Measurements from ENCODE around the gene LCT.
"Not testable (repeated sequence)": the region's sequence is repeated elsewhere in the genome, so short reads cannot be mapped to it uniquely, and the experiment has no call there.

Gene LCT

DNA sequence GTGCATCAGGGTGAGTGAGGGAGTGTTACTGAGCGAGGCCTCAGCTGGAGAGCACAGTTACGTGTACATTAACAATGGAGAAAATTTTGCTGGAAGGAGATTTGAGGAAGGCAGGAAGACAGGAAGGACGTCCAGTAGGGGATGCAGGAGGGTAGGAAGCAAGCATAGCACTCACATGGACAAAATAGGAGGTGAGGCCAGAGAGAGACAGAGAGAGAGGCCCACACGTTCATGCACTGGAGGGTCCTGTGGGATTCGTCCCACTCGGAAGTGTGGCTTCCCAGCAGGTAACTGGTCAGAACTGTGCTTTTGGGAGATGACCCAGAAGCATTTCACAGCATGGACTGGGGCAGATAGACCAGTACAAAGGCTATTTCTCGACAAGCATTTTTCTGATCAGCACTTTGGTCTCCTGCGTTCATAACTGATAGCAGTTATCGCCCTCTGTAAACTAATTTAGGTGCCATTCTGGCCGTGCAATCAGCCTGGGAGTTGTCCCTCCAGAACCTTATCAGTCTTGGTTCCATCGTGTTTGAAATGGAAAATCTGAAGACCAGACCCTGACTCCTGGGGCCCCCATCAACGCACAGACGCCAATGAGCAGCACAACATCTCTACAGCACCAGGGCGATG lies 5.7 kb downstream of the LCT start:
- DNase-seq, result no peak

DNA sequence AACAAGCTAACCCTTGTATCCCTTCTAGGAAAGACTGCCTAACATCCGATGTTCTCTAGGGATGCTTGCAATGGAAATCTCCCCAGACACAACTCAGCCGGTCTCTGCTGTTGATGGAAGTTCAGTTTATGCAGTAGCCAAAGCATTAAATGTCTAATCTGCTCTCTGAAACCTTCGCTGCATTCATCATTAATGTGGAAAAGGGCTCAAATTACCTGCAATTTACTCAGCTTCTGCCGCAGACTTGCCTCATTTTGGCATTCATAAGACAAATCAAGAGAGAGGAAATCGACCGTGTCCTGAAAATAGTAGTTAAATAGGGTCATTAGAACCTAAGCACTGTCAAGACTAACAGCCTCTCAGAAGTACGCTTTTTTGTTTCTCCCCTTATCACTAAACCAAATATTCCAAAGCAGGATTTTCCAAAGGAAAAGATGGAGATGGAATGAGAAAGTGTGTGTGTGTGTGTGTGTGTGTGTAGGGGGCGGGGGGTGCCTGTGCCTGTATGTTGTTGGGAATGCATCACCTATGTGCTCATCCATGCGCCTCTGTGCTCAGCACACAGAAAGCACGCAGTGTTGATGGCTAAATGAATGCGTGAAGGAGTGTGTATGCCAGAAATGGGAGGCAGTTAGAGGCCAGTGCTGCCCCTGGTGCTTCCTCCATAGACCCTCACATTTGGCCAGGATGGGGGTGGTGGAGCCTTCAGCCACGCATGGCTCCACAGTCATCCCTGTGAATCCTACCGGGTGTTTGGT lies 7.4 kb downstream of the LCT start:
- DNase-seq, result peak; percentile 93

DNA sequence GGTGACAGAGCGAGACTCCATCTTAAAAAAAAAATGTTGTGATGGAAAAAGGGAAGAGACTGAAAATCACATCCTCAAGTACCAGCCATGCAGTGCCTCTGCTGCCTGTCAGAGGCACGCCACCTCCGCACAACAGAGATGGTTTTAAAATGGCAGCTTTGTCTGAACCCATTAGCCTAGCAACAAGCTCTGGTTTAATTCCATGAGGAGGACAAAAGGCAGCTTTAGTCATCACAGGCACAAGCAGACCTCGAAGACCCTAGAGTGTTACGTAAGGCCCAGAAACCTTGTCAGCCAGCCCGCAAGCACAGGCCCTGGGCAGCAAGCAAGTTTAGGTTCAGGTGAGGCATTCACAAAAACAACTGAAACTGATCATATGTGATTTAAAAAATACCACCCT lies 10.4 kb downstream of the LCT start:
- no peak for DNase-seq

DNA sequence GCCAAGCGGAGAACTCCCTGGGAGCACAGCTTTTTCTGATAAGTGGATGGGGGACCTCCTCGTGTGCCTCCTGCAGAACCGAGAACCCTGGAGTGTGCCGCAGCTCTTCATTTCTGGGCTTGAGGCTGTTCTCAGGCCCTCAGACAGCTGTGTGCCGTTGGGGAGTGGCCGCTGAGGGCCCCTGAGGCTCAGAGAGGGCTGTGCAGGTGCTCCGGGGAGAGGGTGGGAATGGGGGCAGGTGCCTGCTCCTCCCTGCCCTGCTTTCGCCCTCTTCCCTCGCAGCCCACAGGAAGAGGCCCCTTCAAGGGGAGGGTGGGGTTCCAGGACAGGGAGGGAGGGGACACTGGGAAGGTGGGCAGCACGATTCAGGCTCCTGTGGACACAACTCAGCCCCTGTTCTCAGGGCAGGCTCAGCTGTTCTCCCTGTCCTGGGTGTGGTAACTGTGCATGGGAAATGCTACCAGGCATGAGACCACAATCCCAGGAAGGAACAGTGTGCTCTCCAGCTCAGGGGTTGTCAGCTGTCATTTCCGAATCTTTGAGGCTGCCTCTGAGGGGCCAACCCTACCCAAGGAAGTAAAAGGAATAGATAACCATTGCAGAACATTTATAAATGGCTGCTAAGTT lies 11.3 kb downstream of the LCT start:
- DNase-seq, result no peak

DNA sequence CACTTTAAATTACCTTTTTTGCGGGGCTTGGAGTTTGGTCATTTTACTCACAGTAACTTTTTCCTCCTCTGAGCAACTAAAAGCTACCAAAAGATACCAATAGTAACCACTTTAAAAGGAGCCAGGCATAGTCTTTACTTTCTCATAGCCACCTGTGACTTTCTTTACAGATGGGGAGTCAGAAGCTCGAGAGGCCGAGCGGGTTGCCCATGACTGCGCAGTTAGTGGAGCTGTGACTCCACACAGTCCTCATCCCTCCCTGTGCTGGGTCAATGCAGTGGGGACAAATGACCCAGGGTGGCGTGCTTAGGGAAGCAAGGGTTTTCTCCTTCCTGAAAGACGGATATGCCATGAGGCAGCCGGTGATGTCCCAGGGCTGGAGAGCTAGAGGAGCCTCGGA lies 11.9 kb downstream of the LCT start:
- DNase-seq, result no peak

DNA sequence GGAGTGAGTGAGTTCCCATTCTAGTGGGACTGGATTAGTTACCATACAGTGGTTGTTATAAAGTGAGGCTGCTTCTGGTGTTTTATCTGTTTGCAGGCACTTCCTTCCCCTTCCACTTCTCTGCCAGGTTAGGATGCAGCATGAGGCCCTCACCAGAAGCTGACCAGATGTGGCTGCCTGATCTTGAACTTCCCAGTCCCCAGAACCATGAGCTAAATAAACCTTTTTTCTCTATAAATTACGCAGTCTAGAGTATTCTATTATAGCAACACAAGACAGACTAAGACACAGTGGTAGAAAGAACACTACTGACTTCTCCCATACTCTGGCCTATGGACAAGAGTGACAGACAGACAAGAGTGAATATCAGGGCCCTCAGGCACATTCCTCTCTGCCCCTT lies 14.1 kb downstream of the LCT start:
- DNase-seq, result no peak

DNA sequence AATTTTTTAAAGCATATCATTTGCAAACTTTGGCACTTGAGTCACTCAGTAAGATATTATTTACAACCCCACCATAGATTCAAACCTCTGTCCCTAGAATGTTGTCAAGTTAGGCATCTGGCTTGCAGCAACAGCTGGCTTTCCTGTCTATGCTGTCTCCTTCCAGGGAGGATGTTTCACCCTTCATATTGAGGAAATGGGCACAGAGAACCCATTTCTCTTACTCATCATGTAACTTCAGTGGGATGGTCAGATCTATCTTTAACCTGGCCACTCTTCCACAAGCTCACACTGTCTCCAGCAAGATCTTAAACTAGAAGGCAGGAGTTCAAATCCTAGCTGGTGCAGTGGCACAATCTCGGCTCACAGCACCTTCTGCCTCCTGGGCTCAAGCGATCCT lies 15.8 kb downstream of the LCT start:
- DNase-seq, result no peak

DNA sequence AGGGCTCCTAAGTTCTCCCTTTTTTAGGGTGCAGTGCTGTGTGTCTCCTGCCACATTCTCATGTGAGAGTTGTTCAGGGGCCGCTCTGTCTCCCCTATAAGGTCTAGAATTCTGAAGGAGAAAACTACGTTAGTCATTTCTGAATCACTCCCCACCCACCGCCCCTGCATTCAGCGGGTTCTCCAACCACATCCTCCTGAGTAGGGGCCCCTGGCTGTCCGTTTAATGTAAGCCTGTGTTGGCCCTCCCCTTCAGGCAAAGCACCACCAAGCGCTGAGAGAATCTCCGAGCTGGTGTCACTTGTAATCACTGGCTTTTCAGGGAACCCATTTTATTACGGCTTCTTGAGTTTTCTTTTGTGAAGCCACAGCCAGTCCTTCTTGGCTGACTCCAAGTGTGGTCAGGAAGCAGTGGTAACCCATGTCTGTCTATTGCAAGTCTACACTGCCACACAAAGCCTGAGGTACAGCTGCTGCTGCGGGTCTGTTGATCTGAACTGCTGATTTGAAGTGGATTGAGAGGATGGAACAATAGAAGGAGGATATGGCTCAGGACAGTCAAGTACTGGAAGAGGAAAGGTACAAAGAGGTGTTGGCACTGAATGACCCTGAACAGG lies 16.9 kb downstream of the LCT start:
- no peak for DNase-seq

DNA sequence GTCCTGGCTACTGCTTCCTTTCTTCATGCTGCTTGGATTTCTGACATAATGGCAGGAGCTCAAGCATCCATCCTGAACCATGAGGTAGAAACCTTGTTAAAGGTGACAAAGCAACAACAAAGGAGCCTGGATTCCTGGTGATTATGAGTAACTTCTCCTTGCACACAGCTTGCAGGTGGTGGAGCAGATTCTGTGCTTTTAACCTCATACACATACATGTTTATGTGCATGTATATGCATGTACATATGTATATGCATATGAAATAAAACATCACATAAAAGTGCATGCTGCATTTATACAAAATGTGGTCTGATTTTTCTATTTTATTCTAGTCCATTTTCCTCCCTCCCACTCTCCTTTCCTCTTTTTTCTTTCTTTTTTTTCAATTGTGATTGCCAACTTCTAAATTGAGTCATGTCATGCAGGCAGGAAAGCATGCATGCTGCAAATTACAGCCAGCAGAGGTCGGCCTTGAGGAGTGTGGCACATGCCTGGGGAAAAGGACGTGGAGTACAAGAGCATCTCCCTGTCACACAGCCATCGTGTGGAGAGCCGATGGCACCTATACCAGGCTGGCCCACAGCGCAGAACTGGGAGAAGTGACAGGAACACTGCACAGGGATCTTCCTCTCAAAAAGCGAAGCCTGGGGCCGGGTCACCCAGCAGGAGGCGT lies 17.9 kb downstream of the LCT start:
- DNase-seq, result peak; percentile 14

DNA sequence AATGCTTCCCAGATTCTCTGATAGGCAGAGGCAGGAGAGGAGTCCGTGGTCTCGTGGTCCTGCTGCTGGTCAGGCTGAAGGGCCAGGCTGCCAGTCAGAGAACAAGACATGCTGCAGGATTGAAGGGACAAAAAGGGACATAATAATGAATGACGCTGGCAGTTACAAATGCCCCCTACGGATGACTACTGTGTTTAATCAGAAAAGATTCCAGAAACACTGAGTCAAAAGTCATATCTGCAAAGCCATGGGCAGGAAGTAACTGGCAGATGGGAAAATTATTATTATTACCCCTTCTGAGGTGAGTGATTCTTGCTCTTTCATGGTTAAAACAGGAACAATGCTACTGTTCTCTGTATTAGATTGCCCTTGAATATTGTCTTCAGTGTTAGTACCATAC lies 19.0 kb downstream of the LCT start:
- no peak for DNase-seq

DNA sequence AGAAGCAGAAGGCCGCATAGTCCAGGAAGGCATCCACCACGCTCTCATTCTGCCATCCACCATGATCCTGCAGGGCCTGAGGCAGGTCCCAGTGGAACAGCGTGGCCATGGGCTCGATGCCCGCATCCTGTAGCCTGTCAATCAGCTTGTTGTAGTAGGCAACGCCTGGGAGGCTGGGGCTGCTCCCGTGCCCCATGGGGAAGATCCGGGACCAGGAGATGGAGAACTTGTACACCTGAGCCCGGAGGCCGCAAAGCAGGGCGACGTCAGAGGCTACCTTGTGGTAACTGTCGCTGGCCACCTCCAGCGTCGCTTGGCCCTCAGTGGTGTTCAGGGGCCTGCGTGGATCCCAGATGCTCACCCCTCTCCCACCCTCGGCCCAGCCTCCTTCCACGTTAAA lies 19.5 kb downstream of the LCT start:
- DNase-seq, result no peak

DNA sequence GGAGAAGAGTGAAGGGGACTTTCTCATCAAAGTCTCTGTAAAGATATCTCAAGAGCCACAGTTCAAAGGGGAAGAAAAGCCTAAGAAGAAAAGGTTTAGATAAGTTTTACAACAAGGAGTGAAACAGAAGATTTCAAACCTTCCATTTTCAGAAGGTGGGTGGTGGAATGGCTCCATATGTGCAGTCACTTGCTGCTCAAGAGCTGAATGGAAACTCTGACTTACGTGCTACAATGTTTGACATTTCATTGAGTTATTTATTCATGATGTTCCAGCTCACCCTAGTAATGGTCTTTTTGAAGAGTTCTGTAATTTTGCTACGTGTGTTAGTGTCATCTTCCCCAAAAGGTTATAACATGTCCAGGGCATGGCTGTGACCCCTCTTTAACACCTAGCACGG lies 21.7 kb downstream of the LCT start:
- no peak for DNase-seq

DNA sequence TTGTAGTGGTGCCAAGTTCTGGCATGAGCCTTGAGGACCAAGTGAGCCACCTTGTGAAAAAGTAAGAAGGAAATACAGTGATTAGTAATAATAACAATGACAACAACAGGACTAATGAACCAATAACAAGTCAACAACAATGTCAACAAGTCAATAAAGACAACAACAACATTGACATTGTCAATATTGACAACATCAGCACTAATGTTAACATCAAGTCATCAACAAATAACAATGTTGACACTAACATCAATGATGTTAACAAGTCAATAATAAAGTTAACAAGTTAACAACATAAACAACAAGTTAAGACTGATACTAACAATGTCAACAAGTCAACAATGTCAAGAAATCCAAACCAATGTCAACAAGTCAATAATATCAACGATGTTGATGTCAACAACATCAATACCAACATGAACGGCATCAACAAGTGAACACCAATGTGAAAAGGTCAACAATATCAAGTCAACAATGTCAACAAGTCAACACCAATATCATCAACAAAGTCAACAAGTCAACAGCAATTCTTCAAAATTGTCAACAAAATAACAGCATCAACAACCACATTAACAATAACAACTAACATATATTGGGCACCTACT lies 24.0 kb downstream of the LCT start:
- DNase-seq, result no peak

DNA sequence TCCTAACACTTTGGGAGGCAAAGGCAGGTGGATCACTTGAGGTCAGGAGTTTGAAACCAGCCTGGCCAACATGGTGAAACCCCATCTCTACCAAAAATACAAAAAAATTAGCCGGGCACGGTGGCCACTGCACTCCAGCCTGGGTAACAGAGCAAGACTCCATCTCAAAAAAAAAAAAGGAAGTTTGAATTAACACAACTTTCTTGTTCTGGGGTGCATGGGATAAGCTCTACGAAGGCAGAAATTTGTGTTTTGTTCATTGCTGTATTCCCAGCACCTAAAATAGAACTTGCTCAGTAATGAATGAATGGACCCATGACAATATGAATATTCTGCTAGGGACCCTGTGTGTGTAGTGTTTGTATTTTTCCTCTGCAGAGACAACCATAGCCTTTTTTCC lies 29.1 kb downstream of the LCT start:
- DNase-seq, result not testable (repeated sequence)

DNA sequence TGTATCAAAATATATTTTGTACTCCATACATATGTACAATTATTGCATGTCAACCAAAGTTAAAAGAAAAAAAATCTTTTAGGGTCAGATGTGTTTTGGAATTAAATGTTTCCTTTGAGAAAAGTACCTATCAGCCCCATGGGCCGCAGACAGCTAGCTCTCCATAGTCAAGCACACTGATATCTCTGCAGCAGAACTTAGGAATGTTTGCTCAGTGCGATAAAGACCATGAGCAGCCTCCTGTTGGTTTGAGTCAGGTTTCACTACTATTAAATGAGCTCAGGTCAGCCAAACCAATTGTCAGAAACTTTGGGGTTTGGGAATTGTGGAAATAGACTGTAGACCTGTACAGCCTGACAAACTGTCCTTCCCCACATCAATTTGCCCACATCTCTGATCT lies 33.7 kb downstream of the LCT start:
- DNase-seq, result no peak

DNA sequence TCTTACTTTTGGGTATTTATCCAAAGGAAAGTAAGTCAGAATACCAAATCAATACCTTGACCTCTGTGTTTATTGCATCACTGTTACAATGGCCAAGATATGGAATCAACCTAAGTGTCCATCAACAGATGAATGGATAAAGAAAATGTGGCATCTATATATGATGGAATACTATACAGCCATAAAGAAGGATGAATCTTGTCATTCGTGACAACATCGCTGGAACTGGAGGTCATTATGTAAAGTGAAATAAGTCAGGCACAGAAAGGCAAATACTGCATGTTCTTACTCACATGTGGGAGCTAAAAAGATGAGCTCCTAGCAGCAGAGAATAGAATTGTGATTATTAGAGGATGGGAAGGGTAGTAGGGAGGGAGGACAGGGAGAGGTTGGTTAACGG lies 34.6 kb downstream of the LCT start:
- no peak for DNase-seq

DNA sequence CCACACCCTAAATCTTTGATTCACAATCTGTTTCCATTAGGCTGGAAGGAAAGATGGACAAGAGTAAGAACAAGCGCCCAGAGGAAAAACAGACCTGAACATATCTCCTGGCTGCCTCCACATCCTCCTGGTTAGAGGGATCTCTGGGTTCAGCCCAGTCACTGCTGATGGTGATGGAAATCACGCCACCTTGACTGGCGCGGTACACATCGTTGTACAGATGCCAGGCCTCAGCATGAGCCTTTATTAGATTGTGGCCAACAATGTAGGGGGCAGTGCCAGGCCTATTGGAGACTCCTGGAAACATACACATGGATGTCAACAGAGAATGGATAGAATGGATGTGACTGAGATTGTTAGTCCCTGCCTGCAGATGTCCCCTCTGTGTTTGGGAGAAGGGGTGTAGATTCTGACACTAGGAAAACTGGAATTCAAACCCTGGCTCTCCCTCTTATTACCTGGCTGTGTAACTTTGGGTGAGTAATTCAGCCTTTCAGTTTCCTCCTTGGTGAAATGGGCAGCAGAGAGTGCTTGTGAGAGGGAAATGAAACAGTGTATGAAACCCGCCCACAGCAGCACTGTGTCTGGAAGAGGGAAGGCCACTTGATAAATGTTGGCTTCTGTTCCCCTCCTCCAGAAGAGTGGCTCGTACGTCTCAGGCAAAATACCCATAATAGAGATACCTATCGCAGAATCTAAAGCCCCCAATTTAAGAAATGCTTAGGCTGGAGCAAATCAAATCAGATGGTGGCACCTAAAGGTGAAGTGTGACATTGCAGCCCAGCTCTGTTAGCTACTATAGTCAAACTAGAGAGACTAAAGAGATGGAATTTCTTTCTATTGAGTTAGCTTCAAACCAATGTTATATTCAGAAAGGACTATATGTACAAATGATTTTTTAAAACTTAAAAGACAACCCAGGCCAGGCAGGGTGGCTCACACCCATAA lies 36.2 kb downstream of the LCT start:
- no peak for DNase-seq

DNA sequence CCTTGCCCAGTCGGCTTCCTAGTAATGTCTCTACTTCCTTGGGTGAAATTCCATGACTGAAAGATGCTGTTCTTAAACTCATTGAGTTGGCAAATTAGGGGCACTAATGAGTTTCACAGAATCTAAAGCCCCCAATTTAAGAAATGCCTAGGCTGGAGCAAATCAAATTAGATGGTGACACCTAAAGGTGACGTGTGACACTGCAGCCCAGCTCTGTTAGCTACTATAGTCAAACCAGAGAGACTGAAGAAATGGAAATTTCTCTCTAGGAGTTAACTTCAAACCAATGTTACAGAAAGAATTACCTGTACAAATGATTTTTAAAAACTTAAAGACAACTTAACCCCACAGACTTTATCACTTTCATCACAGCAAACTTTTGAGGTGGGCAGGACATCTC lies 37.2 kb downstream of the LCT start:
- no peak for DNase-seq

DNA sequence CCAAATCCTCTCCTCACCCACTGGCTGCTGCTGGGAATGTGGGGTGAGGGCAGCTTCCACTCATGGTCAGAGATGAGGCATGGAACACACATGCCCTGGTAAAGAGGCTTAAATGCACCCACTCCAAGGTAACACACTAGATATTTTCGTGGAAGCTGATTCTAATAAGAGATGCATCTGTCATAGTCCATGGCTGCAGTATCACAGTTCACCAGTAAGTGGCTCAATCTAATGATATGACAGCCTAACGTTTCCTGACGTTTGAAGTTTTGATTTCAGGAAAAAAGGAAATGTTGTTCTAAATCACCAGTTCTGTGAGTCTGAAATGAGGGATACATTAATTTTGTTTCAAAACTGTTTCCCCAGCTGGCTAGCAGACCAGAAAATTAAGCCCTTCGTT lies 38.2 kb downstream of the LCT start:
- no peak for DNase-seq

DNA sequence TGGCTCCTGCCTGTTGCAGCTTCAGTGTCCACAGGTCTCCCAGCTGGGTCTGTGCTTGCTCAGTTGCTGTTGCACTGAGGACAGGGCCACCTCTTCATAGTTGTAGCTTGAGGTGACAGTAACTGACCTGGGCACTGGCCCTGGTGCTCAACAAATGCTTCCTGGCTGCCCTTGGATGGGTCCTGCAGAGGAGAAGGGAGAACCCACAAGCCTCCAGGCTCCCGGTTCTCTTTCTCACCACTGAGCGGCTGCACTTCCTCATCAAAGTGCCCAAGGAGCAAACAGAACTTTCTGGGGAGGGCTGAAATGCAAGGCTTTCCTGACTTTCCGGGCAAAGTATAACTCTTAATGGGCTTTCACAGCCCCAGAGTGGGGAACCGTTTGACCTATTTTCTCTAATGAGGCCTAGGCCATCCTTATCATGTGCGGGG lies 38.7 kb downstream of the LCT start:
- no peak for DNase-seq

DNA sequence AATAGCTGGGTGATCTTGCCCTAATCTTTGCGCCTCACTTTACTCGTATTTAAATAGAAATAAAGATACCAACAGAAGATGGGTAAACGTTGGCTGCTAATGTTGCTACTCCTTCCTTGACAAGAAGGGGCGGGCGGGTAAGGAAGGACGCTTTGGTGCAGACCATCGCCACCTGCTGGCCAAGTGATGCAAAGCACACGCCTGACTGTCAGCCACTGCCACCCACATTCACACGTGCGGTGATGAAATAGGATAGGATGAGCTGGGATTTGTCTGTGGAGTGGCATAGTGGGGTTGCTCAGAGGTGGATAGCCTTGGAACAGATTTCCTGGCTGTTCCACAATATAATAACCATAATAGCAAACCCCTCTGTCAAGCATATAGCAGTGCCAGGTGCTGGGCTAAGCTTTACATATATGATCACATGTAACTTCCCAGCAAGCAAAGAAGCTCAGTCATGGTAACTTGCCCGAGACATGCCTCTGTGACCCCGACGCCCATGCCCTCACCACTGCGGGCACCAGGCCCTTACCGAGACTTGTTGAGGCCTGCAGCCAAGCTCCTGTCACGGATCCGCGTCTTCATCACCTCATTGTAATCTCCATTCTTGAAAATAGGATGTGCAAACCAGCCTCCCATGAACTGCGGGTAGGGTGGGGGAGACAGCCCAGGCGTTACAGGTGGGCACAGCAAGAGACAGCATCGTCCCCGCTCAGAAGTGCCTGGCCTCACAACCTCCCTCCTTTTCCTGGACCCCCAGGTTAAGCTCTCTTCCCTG lies 39.3 kb downstream of the LCT start:
- DNase-seq, result peak; percentile 43
